Measurements from ENCODE around the gene ZBTB47.

ZBTB47 gene

GRCh38 chr3:42667523-42668412 is 14.3 kb downstream of the ZBTB47 start:
- DNase-seq (ENCODE audit: low spot score): no peak
- in situ Hi-C loops (cut with MboI; ENCODE audit: low pct_unique_long_range_greater_than_20kb, low sequenced_read_pairs, unreplicated experiment): no loop called here
- TF ChIP-seq CTCF (IDR thresholded peaks at IDR 0.05; ENCODE audit: extremely low read depth, insufficient read depth, missing control alignments): no peak

- DNase-seq (ENCODE audit: low spot score): no peak
- no peak for TF ChIP-seq CTCF (IDR thresholded peaks at IDR 0.05; ENCODE audit: extremely low read depth, insufficient read depth, missing control alignments)
- in situ Hi-C loops (cut with MboI; ENCODE audit: low pct_unique_long_range_greater_than_20kb, low sequenced_read_pairs, unreplicated experiment): no loop called here
These were observed 14.9 kb downstream of the ZBTB47 start for GRCh38 chr3:42668413-42668760.

- in situ Hi-C loops (cut with MboI; ENCODE audit: low pct_unique_long_range_greater_than_20kb, low sequenced_read_pairs, unreplicated experiment): no loop called here
- no peak for TF ChIP-seq CTCF (IDR thresholded peaks at IDR 0.05; ENCODE audit: extremely low read depth, insufficient read depth, missing control alignments)
- DNase-seq (ENCODE audit: low spot score): no peak
These were observed 15.3 kb downstream of the ZBTB47 start for GRCh38 chr3:42668793-42669217.

GRCh38 chr3:42670051-42670576 is 16.6 kb downstream of the ZBTB47 start:
- no peak for DNase-seq (ENCODE audit: low spot score)
- TF ChIP-seq CTCF (IDR thresholded peaks at IDR 0.05; ENCODE audit: extremely low read depth, insufficient read depth, missing control alignments): no peak
- in situ Hi-C loops (cut with MboI; ENCODE audit: low pct_unique_long_range_greater_than_20kb, low sequenced_read_pairs, unreplicated experiment): no loop called here

- TF ChIP-seq CTCF (IDR thresholded peaks at IDR 0.05; ENCODE audit: extremely low read depth, insufficient read depth, missing control alignments): no peak
- in situ Hi-C loops (cut with MboI; ENCODE audit: low pct_unique_long_range_greater_than_20kb, low sequenced_read_pairs, unreplicated experiment): no loop called here
- no peak for DNase-seq (ENCODE audit: low spot score)
These were observed 17.2 kb downstream of the ZBTB47 start for GRCh38 chr3:42670670-42671069.

- in situ Hi-C loops (cut with MboI; ENCODE audit: low pct_unique_long_range_greater_than_20kb, low sequenced_read_pairs, unreplicated experiment): no loop called here
- no peak for DNase-seq (ENCODE audit: low spot score)
- TF ChIP-seq CTCF (IDR thresholded peaks at IDR 0.05; ENCODE audit: extremely low read depth, insufficient read depth, missing control alignments): no peak
These were observed 19.0 kb downstream of the ZBTB47 start for GRCh38 chr3:42672515-42672914.

Data from GM13977 (cell line).